Adrenal gland (tissue), 5 donors: ENCODE results near the gene NALF2.

ENCODE experiments used
- POLR2A ChIP-seq, 2 donors: fragments of 450-650 bp; IDR thresholded peaks; one replicate each; pipeline ENCODE4 v1.6.1; 2017; ENCODE audit warnings: antibody characterized with exemption in 2 of 2, mild to moderate bottlenecking in 2 of 2, moderate library complexity in 1 of 2
- TF ChIP-seq, protein P1 (sequence below), 6 experiments: fragments of 450-650 bp in 4 of 6; fragments of 200-600 bp in 2 of 6; sonication (generic) in 1 of 6; IDR thresholded peaks; 1 replicate in 5 of 6; 2 replicates in 1 of 6; pipeline versions ENCODE4 v1.5.1 to v1.8.0; 2016 to 2021; ENCODE audit warnings: antibody characterized with exemption in 6 of 6, mild to moderate bottlenecking in 2 of 6, moderate library complexity in 1 of 6
- donor health status: DM: no; HTN: no; CAD: no.

DNA sequence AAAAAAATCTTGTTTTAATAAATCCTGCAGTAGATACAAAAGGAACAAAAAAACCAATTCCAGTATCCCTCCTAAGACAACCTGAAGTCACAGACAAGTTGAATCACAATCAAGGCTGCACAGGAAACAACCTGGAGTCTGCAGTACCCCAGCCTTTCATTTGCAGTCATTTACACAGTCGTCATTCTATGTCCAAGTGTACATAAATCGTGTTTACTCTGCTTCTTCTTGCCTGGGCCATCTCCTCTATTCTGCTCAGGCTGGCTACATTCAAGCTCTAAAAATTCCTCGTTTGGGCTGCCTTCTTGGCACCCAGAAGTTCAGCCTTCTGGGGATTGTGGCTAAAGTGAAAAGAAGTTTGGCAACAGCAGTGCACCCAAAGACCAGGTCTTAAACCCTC is 37.8 kb downstream of the NALF2 start:
- TF ChIP-seq, protein P1, sequence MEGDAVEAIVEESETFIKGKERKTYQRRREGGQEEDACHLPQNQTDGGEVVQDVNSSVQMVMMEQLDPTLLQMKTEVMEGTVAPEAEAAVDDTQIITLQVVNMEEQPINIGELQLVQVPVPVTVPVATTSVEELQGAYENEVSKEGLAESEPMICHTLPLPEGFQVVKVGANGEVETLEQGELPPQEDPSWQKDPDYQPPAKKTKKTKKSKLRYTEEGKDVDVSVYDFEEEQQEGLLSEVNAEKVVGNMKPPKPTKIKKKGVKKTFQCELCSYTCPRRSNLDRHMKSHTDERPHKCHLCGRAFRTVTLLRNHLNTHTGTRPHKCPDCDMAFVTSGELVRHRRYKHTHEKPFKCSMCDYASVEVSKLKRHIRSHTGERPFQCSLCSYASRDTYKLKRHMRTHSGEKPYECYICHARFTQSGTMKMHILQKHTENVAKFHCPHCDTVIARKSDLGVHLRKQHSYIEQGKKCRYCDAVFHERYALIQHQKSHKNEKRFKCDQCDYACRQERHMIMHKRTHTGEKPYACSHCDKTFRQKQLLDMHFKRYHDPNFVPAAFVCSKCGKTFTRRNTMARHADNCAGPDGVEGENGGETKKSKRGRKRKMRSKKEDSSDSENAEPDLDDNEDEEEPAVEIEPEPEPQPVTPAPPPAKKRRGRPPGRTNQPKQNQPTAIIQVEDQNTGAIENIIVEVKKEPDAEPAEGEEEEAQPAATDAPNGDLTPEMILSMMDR (IDR thresholded peaks at IDR 0.05) = no peak
- no peak for TF ChIP-seq POLR2A (IDR thresholded peaks at IDR 0.05)
